Measurements from ENCODE around the gene TTC16.
"Not testable (repeated sequence)": the region's sequence is repeated elsewhere in the genome, so short reads cannot be mapped to it uniquely, and the experiment has no call there.

The TTC16 gene

DNA sequence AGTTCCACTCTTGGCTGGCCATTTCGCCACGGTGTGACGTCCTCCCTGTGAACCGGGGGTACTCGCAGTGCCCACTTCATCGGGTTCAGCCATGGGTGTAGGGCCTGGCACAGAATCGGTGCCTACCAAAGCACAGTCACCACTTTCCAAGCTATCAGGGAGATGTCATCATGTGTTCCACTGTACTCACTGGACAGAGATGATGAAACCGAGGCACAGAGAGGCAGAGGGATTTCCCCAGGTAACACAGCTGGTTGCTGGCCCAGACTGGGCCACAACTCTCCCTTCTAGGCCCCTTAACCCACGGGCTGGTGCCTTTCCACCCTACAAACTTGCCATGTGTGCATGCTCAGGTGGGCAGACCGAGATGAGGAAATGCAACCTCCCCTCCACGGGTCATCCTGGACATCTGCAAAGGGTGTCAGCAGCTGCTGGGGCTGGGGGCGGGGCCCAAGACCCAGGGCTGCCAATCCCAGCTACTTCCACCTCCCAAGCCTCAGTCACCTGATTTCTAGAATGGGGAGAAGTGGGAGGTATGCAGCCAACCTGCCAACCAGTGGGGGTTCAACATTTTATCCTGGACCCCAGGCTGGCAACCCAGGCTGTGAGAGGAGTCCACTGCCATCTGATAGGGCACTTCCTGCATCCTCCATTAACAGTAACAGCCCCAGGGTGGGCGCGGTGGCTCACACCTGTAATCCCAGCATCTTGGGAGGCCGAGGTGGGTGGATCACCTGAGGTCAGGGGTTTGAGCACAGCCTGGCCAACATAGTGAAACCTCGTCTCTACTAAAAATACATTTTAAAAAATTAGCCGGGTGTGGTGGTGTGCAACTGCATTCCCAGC is 63.5 kb downstream of the TTC16 start:
- peaks cover 43% of the 10 kb centered on the region for H3K4me1 Mint-ChIP-seq (ENCODE audit: low read depth)
- no peaks in the 10 kb centered on the region for H3K9me3 Mint-ChIP-seq
- H3K27ac Mint-ChIP-seq: peak overlapping the region; percentile 89
- peak overlapping the region; percentile 98 for H3K4me3 Mint-ChIP-seq
- peak; percentile 75 for DNase-seq (ENCODE audit: low spot score)
- H3K27me3 Mint-ChIP-seq (ENCODE audit: low read depth): no peaks in the 10 kb centered on the region
- H3K36me3 Mint-ChIP-seq (ENCODE audit: low read depth): peaks cover 22% of the 10 kb centered on the region

DNA sequence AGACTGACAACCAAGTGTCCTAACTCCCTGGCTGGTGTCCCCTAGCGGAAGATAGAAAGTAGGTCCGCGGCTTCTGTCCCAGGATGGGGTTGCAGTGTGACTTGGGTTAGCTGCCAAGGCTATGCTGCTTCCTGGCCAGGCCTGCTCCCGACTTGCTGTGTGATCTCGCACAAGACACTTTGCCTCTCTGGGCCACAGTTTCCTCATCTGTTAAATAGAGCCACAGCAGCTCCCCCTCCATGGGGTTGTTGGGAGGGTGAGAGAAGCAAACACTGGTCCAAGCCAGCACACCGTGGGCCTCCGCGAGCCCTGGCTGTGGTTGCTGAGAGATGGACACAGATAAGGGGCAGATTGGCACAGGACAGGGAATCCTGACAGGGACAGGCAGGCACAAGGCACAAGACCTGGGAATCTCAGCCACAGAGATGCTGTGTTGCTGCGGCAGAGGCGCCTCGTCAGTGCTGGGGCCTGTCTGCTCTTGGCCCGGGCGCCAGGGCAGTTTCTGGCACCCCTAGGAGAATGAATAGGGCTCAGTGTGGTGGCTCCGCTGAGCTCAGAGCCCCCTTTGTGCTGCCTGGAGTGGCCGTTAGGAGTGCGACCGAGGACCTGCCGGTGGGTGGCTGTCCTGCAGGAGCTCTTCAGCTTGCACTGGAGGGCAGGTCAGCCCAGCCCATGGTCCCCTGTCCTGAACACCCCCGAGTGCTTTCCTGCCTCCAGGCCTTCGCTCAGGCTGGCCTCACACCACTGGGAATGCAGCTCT is 64.4 kb downstream of the TTC16 start:
- no peak for DNase-seq (ENCODE audit: low spot score)
- H3K4me3 Mint-ChIP-seq: no peak overlapping the region
- H3K27me3 Mint-ChIP-seq (ENCODE audit: low read depth): no peaks in the 10 kb centered on the region
- H3K9me3 Mint-ChIP-seq: no peaks in the 10 kb centered on the region
- peak overlapping the region; percentile 57 for H3K27ac Mint-ChIP-seq
- H3K36me3 Mint-ChIP-seq (ENCODE audit: low read depth): peaks cover 19% of the 10 kb centered on the region
- H3K4me1 Mint-ChIP-seq (ENCODE audit: low read depth): peaks cover 48% of the 10 kb centered on the region

DNA sequence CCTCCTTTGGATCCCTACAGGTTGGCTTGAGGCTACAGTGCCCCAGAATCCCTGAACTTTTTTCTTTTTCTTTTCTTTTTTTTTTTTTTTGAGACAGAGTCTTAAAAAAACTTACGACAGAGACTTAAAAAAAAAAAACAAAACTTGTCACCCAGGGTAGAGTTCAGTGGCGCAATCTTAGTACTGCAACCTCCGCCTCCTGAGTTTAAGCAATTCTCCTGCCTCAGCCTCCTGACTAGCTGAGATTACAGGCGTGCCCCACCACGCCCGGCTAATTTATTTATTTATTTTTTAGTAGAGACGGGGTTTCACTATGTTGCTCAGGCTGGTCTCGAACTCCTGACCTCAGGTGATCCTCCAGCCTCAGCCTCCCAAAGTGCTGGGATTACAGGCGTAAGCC is 65.0 kb downstream of the TTC16 start:
- peak overlapping the region; percentile 55 for H3K27ac Mint-ChIP-seq
- H3K36me3 Mint-ChIP-seq (ENCODE audit: low read depth): peaks cover 19% of the 10 kb centered on the region
- not testable (repeated sequence) for DNase-seq (ENCODE audit: low spot score); H3K9me3 Mint-ChIP-seq; H3K4me3 Mint-ChIP-seq; H3K27me3 Mint-ChIP-seq (ENCODE audit: low read depth)
- peaks cover 48% of the 10 kb centered on the region for H3K4me1 Mint-ChIP-seq (ENCODE audit: low read depth)

Measured in T-helper 2 cell treated with Interferon-gamma antibody and Interleukin-4, amounts not matched to agents 5 μg/mL and 100 μg/mL, for 36 hours (primary cell).